OCI-LY1 (cell line): ENCODE measurements around the gene LRP8.

ENCODE experiments used
- H2AFZ ChIP-seq: fragments of 200-600 bp; sonication (generic), shearing (Covaris generic); 2 replicates; pipeline ENCODE4 v1.6.0; 2014; ENCODE audit warnings: antibody characterized with exemption, mild to moderate bottlenecking, low read length
- H3F3A ChIP-seq: fragments of 200-600 bp; sonication (generic), shearing (Covaris generic); 2 replicates; pipeline ENCODE4 v1.6.0; 2014; ENCODE audit warnings: mild to moderate bottlenecking, antibody characterized with exemption, low read length, moderate library complexity; ENCODE audit not compliant: insufficient read depth
- H3K27ac ChIP-seq: fragments of 200-600 bp; sonication (generic); 2 replicates; pipeline ENCODE4 v1.5.1; 2014; ENCODE audit warnings: low read length, mixed run types, mild to moderate bottlenecking, low read depth; ENCODE audit not compliant: poor library complexity, severe bottlenecking
- H3K27me3 ChIP-seq: fragments of 200-600 bp; sonication (generic); 2 replicates; pipeline ENCODE4 v1.6.0; 2014; ENCODE audit warnings: antibody characterized with exemption, mild to moderate bottlenecking, low read length, moderate library complexity; ENCODE audit not compliant: insufficient read depth
- H3K36me3 ChIP-seq: fragments of 200-600 bp; sonication (generic); 2 replicates; pipeline ENCODE4 v1.6.1; 2014; ENCODE audit warnings: mild to moderate bottlenecking, antibody characterized with exemption, low read length, moderate library complexity, mixed read lengths; ENCODE audit not compliant: insufficient read depth
- H3K4me1 ChIP-seq: fragments of 200-600 bp; sonication (generic); 2 replicates; pipeline ENCODE4 v1.5.1; 2014; ENCODE audit warnings: mild to moderate bottlenecking, low read length, moderate library complexity; ENCODE audit not compliant: insufficient read depth, severe bottlenecking
- H3K4me2 ChIP-seq: fragments of 200-600 bp; sonication (generic), shearing (Covaris generic); 2 replicates; pipeline ENCODE4 v1.6.1; 2014; ENCODE audit warnings: low read length
- H3K4me3 ChIP-seq: fragments of 200-600 bp; sonication (generic); 2 replicates; pipeline ENCODE4 v1.5.1; 2014; ENCODE audit warnings: low read length, low read depth, mild to moderate bottlenecking, mixed read lengths; ENCODE audit not compliant: poor library complexity, severe bottlenecking
- H3K79me2 ChIP-seq: fragments of 200-600 bp; shearing (Covaris generic); 2 replicates; pipeline ENCODE4 v1.6.1; 2016; ENCODE audit warnings: mixed run types, low read length, mixed read lengths; ENCODE audit not compliant: insufficient read depth
- H3K9ac ChIP-seq: fragments of 200-600 bp; sonication (generic), shearing (Covaris generic); 2 replicates; pipeline ENCODE4 v1.6.1; 2014; ENCODE audit warnings: mild to moderate bottlenecking, low read length, mixed read lengths
- H3K9me2 ChIP-seq: fragments of 200-600 bp; sonication (generic), shearing (Covaris generic); 2 replicates; pipeline ENCODE4 v1.6.1; 2014; ENCODE audit warnings: low read depth, mild to moderate bottlenecking, low read length, mixed read lengths
- H3K9me3 ChIP-seq: fragments of 200-600 bp; shearing (Covaris generic); 2 replicates; pipeline ENCODE4 v1.6.1; 2014; ENCODE audit warnings: low read length, mixed read lengths
- H4K20me1 ChIP-seq: fragments of 200-600 bp; sonication (generic), shearing (Covaris generic); 2 replicates; pipeline ENCODE4 v1.6.0; 2016; ENCODE audit warnings: mild to moderate bottlenecking, low read length; ENCODE audit not compliant: insufficient read depth
- EZH2 ChIP-seq: fragments of 200-600 bp; sonication (generic), shearing (Covaris generic); IDR thresholded peaks from 2 replicates; pipeline ENCODE4 v1.8.0; 2017; ENCODE audit warnings: borderline replicate concordance, mixed run types, mild to moderate bottlenecking, antibody characterized with exemption, low read length, moderate library complexity, mixed read lengths
- TF ChIP-seq, protein P1 (sequence below): fragments of 200-600 bp; sonication (generic), shearing (Covaris generic); IDR thresholded peaks from 2 replicates; pipeline ENCODE4 v1.5.1; 2017; ENCODE audit warnings: mild to moderate bottlenecking, antibody characterized with exemption, low read length, moderate library complexity, mixed read lengths

The LRP8 gene

DNA sequence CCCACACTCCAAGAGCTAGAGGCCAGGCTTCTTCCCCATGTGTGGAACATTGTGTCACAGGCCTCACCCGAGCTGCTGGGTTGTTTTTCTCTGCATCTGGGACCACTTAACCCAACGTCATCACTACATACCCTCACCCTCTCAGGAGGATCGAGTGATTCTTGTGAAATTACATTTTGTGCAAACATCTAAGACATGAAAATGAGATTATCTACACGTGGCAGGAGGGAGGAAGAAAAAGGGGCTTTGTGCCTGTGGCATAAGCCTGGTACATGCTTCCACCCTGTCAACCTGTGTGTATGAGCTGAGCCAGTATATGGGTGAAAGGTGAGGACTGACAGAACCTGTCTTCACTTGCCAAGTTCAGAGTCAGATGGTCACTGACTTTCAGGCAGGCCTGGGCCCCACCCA is 129.6 kb downstream of the LRP8 start:
- Histone ChIP-seq H3K79me2 (0 out of 2 replicates have a peak, but pooled peaks cover 3% of the 10 kb centered on the region), H3K36me3 (peaks cover 22% of the 10 kb centered on the region), H2AFZ (no peak overlapping the region), H4K20me1 (no peaks in the 10 kb centered on the region), H3K27ac (no peak overlapping the region), H3K27me3 (no peaks in the 10 kb centered on the region), H3K4me2 (peak overlapping the region; percentile 81), H3F3A (0 out of 2 replicates have a peak, but pooled peaks cover 5% of the 10 kb centered on the region), H3K4me1 (peaks cover 22% of the 10 kb centered on the region), H3K4me3 (peak overlapping the region; percentile 87), H3K9me2 (no peaks in the 10 kb centered on the region), H3K9me3 (no peaks in the 10 kb centered on the region), H3K9ac (peak overlapping the region; percentile 97; the same call in 1 of the 2 replicates)
- no peak for TF ChIP-seq EZH2
- TF ChIP-seq, protein P1, sequence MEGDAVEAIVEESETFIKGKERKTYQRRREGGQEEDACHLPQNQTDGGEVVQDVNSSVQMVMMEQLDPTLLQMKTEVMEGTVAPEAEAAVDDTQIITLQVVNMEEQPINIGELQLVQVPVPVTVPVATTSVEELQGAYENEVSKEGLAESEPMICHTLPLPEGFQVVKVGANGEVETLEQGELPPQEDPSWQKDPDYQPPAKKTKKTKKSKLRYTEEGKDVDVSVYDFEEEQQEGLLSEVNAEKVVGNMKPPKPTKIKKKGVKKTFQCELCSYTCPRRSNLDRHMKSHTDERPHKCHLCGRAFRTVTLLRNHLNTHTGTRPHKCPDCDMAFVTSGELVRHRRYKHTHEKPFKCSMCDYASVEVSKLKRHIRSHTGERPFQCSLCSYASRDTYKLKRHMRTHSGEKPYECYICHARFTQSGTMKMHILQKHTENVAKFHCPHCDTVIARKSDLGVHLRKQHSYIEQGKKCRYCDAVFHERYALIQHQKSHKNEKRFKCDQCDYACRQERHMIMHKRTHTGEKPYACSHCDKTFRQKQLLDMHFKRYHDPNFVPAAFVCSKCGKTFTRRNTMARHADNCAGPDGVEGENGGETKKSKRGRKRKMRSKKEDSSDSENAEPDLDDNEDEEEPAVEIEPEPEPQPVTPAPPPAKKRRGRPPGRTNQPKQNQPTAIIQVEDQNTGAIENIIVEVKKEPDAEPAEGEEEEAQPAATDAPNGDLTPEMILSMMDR: no peak

DNA sequence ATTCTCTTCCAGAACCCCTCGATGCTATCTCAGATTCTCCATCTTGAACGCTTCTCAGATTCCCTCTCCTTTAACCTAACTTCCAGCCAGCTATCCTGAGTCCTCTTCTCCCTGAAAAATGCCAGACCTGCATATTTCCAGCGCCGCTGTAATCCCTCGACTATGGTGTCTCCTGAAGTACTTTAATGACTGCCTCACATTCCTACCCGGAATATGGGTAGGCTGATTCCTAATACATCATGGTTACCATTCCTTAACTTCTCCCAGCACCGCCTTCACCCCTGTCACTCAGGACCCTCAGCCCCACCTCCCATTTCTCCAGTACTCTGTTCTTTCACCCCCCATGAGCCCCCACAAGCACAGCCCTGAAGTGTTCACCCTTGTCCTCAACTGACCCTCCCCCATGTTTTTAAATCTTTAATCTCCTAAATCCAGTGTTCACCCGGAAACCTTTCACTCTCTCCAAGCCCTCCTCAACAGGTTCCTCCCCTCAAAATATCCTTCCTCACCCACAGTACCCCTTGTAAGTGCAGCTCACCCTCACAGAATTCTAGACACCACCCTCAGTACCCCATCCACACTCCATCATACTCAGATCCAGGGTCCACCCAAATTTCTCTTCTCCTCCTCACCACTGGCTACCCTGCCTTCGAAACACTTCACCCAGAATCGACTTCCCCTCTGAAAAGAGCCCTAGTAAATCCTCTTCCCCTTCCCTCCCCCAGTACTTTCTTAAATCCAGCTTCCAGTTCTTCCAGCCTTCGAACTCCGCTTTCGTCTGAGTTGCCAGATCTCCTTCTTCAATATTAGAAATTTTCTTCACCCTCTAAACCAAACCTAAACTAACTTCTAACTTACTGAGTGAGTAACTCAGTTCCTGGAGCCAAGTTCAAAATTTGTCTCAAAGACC is 130.3 kb downstream of the LRP8 start:
- H3K79me2 ChIP-seq: 0 out of 2 replicates have a peak, but pooled peaks cover 3% of the 10 kb centered on the region
- no peaks in the 10 kb centered on the region for H4K20me1 ChIP-seq
- H3K4me3 ChIP-seq: peak overlapping the region; percentile 87
- H3K4me1 ChIP-seq: peaks cover 22% of the 10 kb centered on the region
- no peak overlapping the region for H2AFZ ChIP-seq
- H3K9me2 ChIP-seq: no peaks in the 10 kb centered on the region
- H3F3A ChIP-seq: 0 out of 2 replicates have a peak, but pooled peaks cover 5% of the 10 kb centered on the region
- H3K27ac ChIP-seq: peak overlapping the region; percentile 22
- H3K27me3 ChIP-seq: no peaks in the 10 kb centered on the region
- H3K9me3 ChIP-seq: no peaks in the 10 kb centered on the region
- H3K4me2 ChIP-seq: peak overlapping the region; percentile 81
- TF ChIP-seq, protein P1: no peak
- no peak for TF ChIP-seq EZH2
- peaks cover 15% of the 10 kb centered on the region for H3K36me3 ChIP-seq
- peak overlapping the region; percentile 97 for H3K9ac ChIP-seq

DNA sequence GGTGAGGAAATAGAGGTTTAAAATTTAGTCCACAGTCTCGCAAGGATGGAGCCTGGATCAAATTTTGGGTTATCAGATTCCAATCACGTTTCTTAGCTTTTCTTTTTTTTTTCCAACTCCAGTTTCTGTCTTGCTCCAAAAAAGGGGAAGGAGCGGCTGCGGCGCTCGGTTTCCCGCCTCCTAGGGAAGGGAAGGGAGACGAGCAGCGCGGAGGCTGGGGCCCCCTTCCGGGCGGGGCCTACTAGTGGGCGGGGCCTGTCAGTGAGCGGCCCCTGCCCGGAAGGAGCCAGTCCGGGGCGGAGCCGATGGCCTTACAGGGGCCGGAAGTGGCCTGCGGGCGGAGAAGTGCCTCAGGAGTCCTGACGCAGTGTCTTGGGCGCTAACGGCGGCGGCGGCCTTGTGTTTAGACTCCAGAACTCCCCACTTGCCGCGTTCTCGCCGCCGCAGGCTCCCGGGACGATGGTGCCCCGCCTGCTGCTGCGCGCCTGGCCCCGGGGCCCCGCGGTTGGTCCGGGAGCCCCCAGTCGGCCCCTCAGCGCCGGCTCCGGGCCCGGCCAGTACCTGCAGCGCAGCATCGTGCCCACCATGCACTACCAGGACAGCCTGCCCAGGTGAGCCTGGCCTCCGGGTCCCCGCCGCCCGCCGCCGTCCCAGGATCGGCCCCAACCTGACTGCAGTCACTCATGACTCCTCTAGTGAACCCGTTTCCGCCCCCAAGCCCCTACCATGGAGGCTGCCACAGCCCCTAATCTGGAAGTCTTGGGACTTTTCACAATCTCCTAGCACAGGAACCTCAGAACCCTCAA is 131.2 kb downstream of the LRP8 start, which contains the start of gene CPT2:
Gene CPT2 (plus strand): TSS at position 340 of the 806 bp plus-strand sequence. CDS start 120 bp downstream, at position 460.
- no peaks in the 10 kb centered on the region for H3K27me3 ChIP-seq
- TF ChIP-seq EZH2: no peak
- TF ChIP-seq, protein P1: no peak
- peak within 1 kb of the TSS; percentile 45; the same call in 1 of the 2 replicates for H2AFZ ChIP-seq
- H3F3A ChIP-seq: 0 out of 2 replicates have a peak, but pooled peaks cover 5% of the 10 kb centered on the region
- H3K36me3 ChIP-seq: peaks cover 6% of the 10 kb centered on the region; the same call in 1 of the 2 replicates
- H3K27ac ChIP-seq: peak within 1 kb of the TSS; percentile 22
- no peaks in the 10 kb centered on the region for H3K9me3 ChIP-seq
- peaks cover 22% of the 10 kb centered on the region for H3K4me1 ChIP-seq
- peak within 1 kb of the TSS; percentile 87 for H3K4me3 ChIP-seq
- H3K79me2 ChIP-seq: 0 out of 2 replicates have a peak, but pooled peaks cover 3% of the 10 kb centered on the region
- H4K20me1 ChIP-seq: no peaks in the 10 kb centered on the region
- H3K9ac ChIP-seq: peak within 1 kb of the TSS; percentile 97
- no peaks in the 10 kb centered on the region for H3K9me2 ChIP-seq
- H3K4me2 ChIP-seq: peak within 1 kb of the TSS; percentile 81
